H1 (cell line): ENCODE measurements around the gene FOXE1. TPM values are rescaled to one million over a fixed set of nuclear protein-coding genes. Genes with fewer than 3 reads are reported as not detected.

Source experiments
- CTCF ChIA-PET: fragments of 300-600 bp; sonication (Branson Sonifier 250); formaldehyde crosslinking; loops from one replicate; lab custom pipeline; 2021; ENCODE audit not compliant: partially characterized antibody; lab: Charles Lee
- POLR2A ChIA-PET: fragments of 300-600 bp; sonication (Branson Sonifier 250); formaldehyde crosslinking; loops from one replicate; lab custom pipeline; 2021; ENCODE audit warnings: inconsistent platforms; ENCODE audit not compliant: partially characterized antibody; lab: Charles Lee
- DNase-seq, 2 experiments: peaks; one replicate each; pipeline versions ENCODE4 v3.0.0 to v3.0.0-alpha.2; 2010 to 2022; ENCODE audit warnings: low spot score in 2 of 2, low read depth in 1 of 2, mixed read lengths in 1 of 2
- FAIRE-seq: peaks from 2 replicates; lab custom pipeline; 2011; peaks lifted over from hg19 to GRCh38; lab: Jason Lieb, UNC
- H2AFZ ChIP-seq: 2 replicates; pipeline ENCODE4 v1.8.1; 2012; ENCODE audit warnings: low read length, inconsistent platforms
- H2AK5ac ChIP-seq: 2 replicates; pipeline ENCODE4 v1.6.1; 2013; ENCODE audit warnings: low read depth, low read length
- H2BK120ac ChIP-seq: replicated peaks from 2 replicates; pipeline ENCODE3; 2013; ENCODE audit warnings: low read depth, low read length, inconsistent platforms
- H2BK12ac ChIP-seq: 2 replicates; pipeline ENCODE4 v1.6.1; 2013; ENCODE audit warnings: low read depth, low read length
- H2BK15ac ChIP-seq: 2 replicates; pipeline ENCODE4 v1.6.1; 2013; ENCODE audit warnings: low read length
- H2BK20ac ChIP-seq: 2 replicates; pipeline ENCODE4 v1.6.1; 2013; ENCODE audit warnings: low read length
- H2BK5ac ChIP-seq: 2 replicates; pipeline ENCODE4 v1.6.1; 2013; ENCODE audit warnings: low read depth, low read length
- H3K14ac ChIP-seq: 2 replicates; pipeline ENCODE4 v1.6.1; 2013; ENCODE audit warnings: inconsistent platforms; ENCODE audit not compliant: insufficient read length
- H3K18ac ChIP-seq: 2 replicates; pipeline ENCODE4 v1.6.1; 2013; ENCODE audit warnings: low read length; ENCODE audit errors: extremely low read depth
- H3K23ac ChIP-seq: 2 replicates; pipeline ENCODE4 v1.6.1; 2013; ENCODE audit warnings: inconsistent platforms; ENCODE audit not compliant: insufficient read length
- H3K23me2 ChIP-seq: 2 replicates; pipeline ENCODE4 v1.6.1; 2013; ENCODE audit warnings: low read depth, low read length
- H3K27ac ChIP-seq: 2 replicates; pipeline ENCODE4 v1.6.1; 2011; ENCODE audit warnings: low read depth, low read length, inconsistent platforms
- H3K27me3 ChIP-seq, 4 experiments: replicated peaks in 1 of 4; 1 replicate in 1 of 4; 2 replicates in 3 of 4; pipeline versions ENCODE4 v1.6.1 to v1.8.1; 2011 to 2013; ENCODE audit warnings: low read length in 3 of 4, mild to moderate bottlenecking in 3 of 4, inconsistent platforms in 2 of 4, mixed read lengths in 2 of 4, moderate library complexity in 1 of 4; ENCODE audit not compliant: control insufficient read depth in 3 of 4, insufficient read depth in 3 of 4; ENCODE audit errors: extremely low read depth in 1 of 4
- H3K36me3 ChIP-seq, 4 experiments: 2 replicates each; pipeline versions ENCODE4 v1.6.1 to v1.8.1; 2011 to 2013; ENCODE audit warnings: mild to moderate bottlenecking in 4 of 4, low read length in 3 of 4, moderate library complexity in 2 of 4, control low read depth in 1 of 4, inconsistent platforms in 1 of 4; ENCODE audit not compliant: insufficient read depth in 4 of 4, control insufficient read depth in 2 of 4
- H3K4ac ChIP-seq: replicated peaks from 2 replicates; pipeline ENCODE3; 2013; ENCODE audit warnings: low read length, low read depth, mixed read lengths, inconsistent platforms; ENCODE audit not compliant: insufficient read length
- H3K4me1 ChIP-seq, 4 experiments: replicated peaks in 1 of 4; 1 replicate in 1 of 4; 2 replicates in 3 of 4; pipeline versions ENCODE4 v1.6.1 to v1.8.1; 2011 to 2013; ENCODE audit warnings: low read length in 3 of 4, inconsistent platforms in 2 of 4, mixed read lengths in 1 of 4; ENCODE audit not compliant: insufficient read depth in 4 of 4, control insufficient read depth in 3 of 4
- H3K4me2 ChIP-seq, 2 experiments: 2 replicates each; pipeline versions ENCODE4 v1.6.1 to v1.8.1; 2011 to 2013; ENCODE audit warnings: low read depth in 2 of 2, low read length in 2 of 2, control low read depth in 1 of 2, inconsistent platforms in 1 of 2, mild to moderate bottlenecking in 1 of 2; ENCODE audit not compliant: insufficient read depth in 1 of 2
- H3K4me3 ChIP-seq, 4 experiments: fragments of 200-600, 300-600 bp in 1 of 4; sonication (generic), shearing (Covaris generic), sonication (Bioruptor Twin) in 1 of 4; 2 replicates each; pipeline versions ENCODE4 v1.5.1 to v1.8.1; 2011 to 2016; ENCODE audit warnings: low read length in 4 of 4, low read depth in 3 of 4, control low read depth in 2 of 4, inconsistent platforms in 2 of 4, mild to moderate bottlenecking in 2 of 4, mixed read lengths in 1 of 4, moderate library complexity in 1 of 4; ENCODE audit not compliant: insufficient read depth in 2 of 4; ENCODE audit errors: extremely low read depth in 1 of 4
- H3K56ac ChIP-seq: replicated peaks from 2 replicates; pipeline ENCODE3; 2013; ENCODE audit warnings: low read depth, mild to moderate bottlenecking, mixed read lengths, low read length, inconsistent platforms; ENCODE audit not compliant: insufficient read length
- H3K79me1 ChIP-seq: 2 replicates; pipeline ENCODE4 v1.6.1; 2013; ENCODE audit warnings: low read depth, low read length, control low read depth
- H3K79me2 ChIP-seq, 2 experiments: 2 replicates each; pipeline versions ENCODE4 v1.6.1 to v1.8.1; 2012 to 2013; ENCODE audit warnings: low read length in 2 of 2, mild to moderate bottlenecking in 2 of 2, inconsistent platforms in 1 of 2; ENCODE audit not compliant: insufficient read depth in 2 of 2, control insufficient read depth in 1 of 2
- H3K9ac ChIP-seq, 4 experiments: replicated peaks in 1 of 4; 1 replicate in 1 of 4; 2 replicates in 3 of 4; pipeline versions ENCODE4 v1.6.1 to v1.8.1; 2011 to 2013; ENCODE audit warnings: low read depth in 3 of 4, low read length in 3 of 4, control low read depth in 2 of 4, mild to moderate bottlenecking in 2 of 4, moderate library complexity in 2 of 4, inconsistent platforms in 1 of 4; ENCODE audit errors: extremely low read depth in 1 of 4
- H3K9me3 ChIP-seq, 2 experiments: 2 replicates each; pipeline versions ENCODE4 v1.6.1 to v1.8.1; 2012 to 2013; ENCODE audit warnings: mild to moderate bottlenecking in 2 of 2, moderate library complexity in 2 of 2, control low read depth in 1 of 2, inconsistent platforms in 1 of 2, low read depth in 1 of 2, low read length in 1 of 2, mixed read lengths in 1 of 2; ENCODE audit not compliant: insufficient read depth in 2 of 2
- H4K20me1 ChIP-seq, 2 experiments: replicated peaks in 1 of 2; 2 replicates each; pipeline versions ENCODE3 to v1.8.1; 2011 to 2013; ENCODE audit warnings: inconsistent platforms in 2 of 2, low read length in 2 of 2, mild to moderate bottlenecking in 1 of 2; ENCODE audit not compliant: insufficient read depth in 2 of 2, control insufficient read depth in 1 of 2
- H4K5ac ChIP-seq: 2 replicates; pipeline ENCODE4 v1.6.1; 2013; ENCODE audit warnings: low read length, low read depth, mixed read lengths, inconsistent platforms; ENCODE audit not compliant: insufficient read length
- H4K8ac ChIP-seq: 2 replicates; pipeline ENCODE4 v1.8.0; 2013; ENCODE audit warnings: mild to moderate bottlenecking, moderate library complexity, low read length, inconsistent platforms; ENCODE audit not compliant: insufficient read depth; ENCODE audit errors: extremely low read depth
- H4K91ac ChIP-seq: replicated peaks from 2 replicates; pipeline ENCODE3; 2013; ENCODE audit warnings: low read length, mixed read lengths, inconsistent platforms; ENCODE audit not compliant: insufficient read length
- BACH1 ChIP-seq: IDR thresholded peaks from 2 replicates; pipeline ENCODE4 v1.6.1; 2012; ENCODE audit warnings: low read length, improper control_type of control experiment
- NRF1 ChIP-seq: IDR thresholded peaks from 2 replicates; pipeline ENCODE4 v1.6.1; 2011; ENCODE audit warnings: mild to moderate bottlenecking, low read depth, low read length, improper control_type of control experiment
- WGBS, 2 experiments: shearing (Covaris generic) in 1 of 2; methylation state at CpG; one replicate each; pipeline versions ENCODE4 v1.1.6 to v1.1.7; 2013 to 2015; ENCODE audit warnings: low lambda C conversion rate in 2 of 2, mixed read lengths in 2 of 2, inconsistent platforms in 1 of 2, low coverage in 1 of 2, missing lambda C conversion rate in 1 of 2; ENCODE audit not compliant: insufficient replicate concordance in 2 of 2, insufficient coverage in 1 of 2, insufficient read length in 1 of 2; ENCODE audit errors: extremely low coverage in 1 of 2, missing lambda C conversion rate in 1 of 2; 5-methylcytosine and 5-hydroxymethylcytosine counted together
- polyA plus RNA-seq, 7 experiments: library from polyadenylated mRNA; depleted of rRNA in 3 of 7; stranded (reverse) in 5 of 7; unstranded in 2 of 7; fragments of >200 nt in 5 of 7; fragments of 200-250 nt in 2 of 7; gene quantifications; 1 replicate in 5 of 7; 2 replicates in 1 of 7; 4 replicates in 1 of 7; pipeline versions ENCODE4 v1.2.1 to v1.2.3, GENCODE V29; 2011 to 2013; ENCODE audit warnings: missing spikeins in 2 of 7, mixed read lengths in 2 of 7
- total RNA-seq: library from RNA; stranded (reverse); fragmentation: NEBNext Ultra II Directional; extraction: Animal tissue kit (Norgen Biotek cat#: 25700); gene quantifications from 2 replicates; pipeline ENCODE4 v1.2.1, GENCODE V29; 2021
- TF ChIP-seq, protein P1 (sequence below): IDR thresholded peaks from 2 replicates; pipeline ENCODE4 v1.6.1; 2012; ENCODE audit warnings: inconsistent platforms

Gene FOXE1
- total and polyA plus RNA-seq, 2 of the 8 experiments (the other 6 are each of a cell fraction or from before 2014, with no cell fraction given): 0.03 TPM; not detected in 1

DNA sequence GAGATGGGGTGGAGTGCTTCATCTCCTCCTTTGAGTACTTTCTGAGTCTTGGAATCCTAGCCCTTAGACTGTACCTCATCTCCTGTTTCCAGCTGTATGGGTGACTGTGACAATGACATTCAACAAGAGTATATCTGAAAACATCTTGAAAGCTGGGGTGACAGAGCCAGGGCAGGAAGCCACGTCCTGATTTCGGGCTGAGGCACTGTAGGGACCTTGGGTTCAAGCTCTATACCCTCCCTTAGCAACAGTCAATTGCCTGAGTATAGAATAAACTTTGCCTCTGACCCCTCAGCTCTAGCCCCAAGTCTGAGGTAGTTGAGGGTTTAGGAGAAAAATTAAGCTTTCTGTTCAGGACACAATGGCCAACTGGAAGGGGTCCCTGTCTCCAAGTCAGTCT, 6.3 kb downstream of the FOXE1 start:
- Histone ChIP-seq H4K20me1 (peaks cover 11 to 27% of the 10 kb centered on the region in 2 experiments), H2BK120ac (no peak overlapping the region), H4K8ac (no peak overlapping the region), H3K18ac (no peak overlapping the region), H3K4me1 (peaks cover 5 to 22% (median 16%) of the 10 kb centered on the region in 4 experiments), H3K27me3 (peaks cover 65 to 83% (median 80%) of the 10 kb centered on the region in 4 experiments), H3K23ac (no peak overlapping the region), H4K91ac (no peak overlapping the region), H2BK15ac (no peak overlapping the region), H2BK20ac (no peak overlapping the region), H3K4ac (no peak overlapping the region), H3K9me3 (no peaks in the 10 kb centered on the region), H3K79me2 (no peaks in the 10 kb centered on the region), H2BK5ac (no peak overlapping the region), H3K4me2 (no peak overlapping the region), H3K23me2 (no peaks in the 10 kb centered on the region), H3K56ac (no peak overlapping the region), H3K9ac (no peak overlapping the region), H3K4me3 (no peak overlapping the region), H2AFZ (no peak overlapping the region), H2AK5ac (no peak overlapping the region), H3K27ac (no peak overlapping the region), H3K79me1 (no peaks in the 10 kb centered on the region), H4K5ac (no peak overlapping the region), H3K14ac (no peak overlapping the region), H3K36me3 (peaks cover 0 to 9% (median 0%) of the 10 kb centered on the region in 4 experiments; a peak in 1 of 8 replicates), H2BK12ac (no peak overlapping the region)
- DNase-seq: no peak
- CTCF ChIA-PET: interaction anchor here (0.5 to 2.9 kb wide), 10 partner anchors 11 to 329 kb away, joined by 3 to 23 read pairs (median 4); no protein-coding TSS in a partner anchor
- POLR2A ChIA-PET: no interaction called here
- FAIRE-seq: no peak
- WGBS, 2 experiments: 67% methylated on average over 2 of the region's 2 CpGs; no CpG with 5 or more reads in 1 of the 2 experiments
- TF ChIP-seq NRF1 (no peak), BACH1 (no peak)
- TF ChIP-seq, protein P1, sequence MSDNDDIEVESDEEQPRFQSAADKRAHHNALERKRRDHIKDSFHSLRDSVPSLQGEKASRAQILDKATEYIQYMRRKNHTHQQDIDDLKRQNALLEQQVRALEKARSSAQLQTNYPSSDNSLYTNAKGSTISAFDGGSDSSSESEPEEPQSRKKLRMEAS: no peak
